NCI-H446 treated with DMSO at 0.1 percent for 48 hours (cell line): Measurements from ENCODE around the gene TMEM175.
"Not testable (repeated sequence)": the region's sequence is repeated elsewhere in the genome, so short reads cannot be mapped to it uniquely, and the experiment has no call there.

Experiments
- DNase-seq: peaks from one replicate; lab custom pipeline; 2025; lab: John Stamatoyannopoulos, UW

TMEM175 gene

DNA sequence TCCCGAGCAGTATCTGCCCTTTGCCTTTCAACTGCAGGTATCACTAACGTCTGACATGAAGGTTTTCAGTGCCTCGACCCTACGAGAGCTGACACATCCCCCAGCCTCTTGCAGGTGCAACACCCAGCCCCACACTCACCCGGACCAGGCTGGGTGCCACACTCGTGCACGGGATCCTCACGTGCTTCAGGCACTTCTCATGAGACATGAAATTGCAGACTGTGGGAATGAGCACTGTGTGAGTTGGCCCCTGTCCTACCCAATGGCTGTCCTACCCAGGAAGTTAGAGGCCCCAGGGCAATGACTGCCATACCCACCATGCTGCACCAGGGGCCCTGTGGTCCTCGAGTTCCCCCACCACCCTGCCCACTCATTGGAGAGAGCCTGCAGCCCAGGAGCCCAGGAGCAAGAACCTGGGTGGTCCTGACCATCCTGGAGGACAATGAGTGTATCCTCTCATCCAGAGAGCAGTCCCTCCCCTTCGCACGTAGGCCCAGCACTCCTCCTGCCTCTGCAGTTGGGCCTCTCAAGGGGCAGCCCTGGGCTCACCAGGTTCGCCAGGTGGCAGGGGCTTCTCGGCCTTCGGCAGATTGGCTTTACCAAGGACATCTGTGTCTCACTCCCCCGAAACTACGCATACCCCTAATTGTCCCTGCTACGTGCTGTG is 38.7 kb downstream of the TMEM175 start:
- DNase-seq = no peak

- DNase-seq = no peak
Measured at GRCh38 chr4:971666-972500, 39.6 kb downstream of the TMEM175 start.

DNA sequence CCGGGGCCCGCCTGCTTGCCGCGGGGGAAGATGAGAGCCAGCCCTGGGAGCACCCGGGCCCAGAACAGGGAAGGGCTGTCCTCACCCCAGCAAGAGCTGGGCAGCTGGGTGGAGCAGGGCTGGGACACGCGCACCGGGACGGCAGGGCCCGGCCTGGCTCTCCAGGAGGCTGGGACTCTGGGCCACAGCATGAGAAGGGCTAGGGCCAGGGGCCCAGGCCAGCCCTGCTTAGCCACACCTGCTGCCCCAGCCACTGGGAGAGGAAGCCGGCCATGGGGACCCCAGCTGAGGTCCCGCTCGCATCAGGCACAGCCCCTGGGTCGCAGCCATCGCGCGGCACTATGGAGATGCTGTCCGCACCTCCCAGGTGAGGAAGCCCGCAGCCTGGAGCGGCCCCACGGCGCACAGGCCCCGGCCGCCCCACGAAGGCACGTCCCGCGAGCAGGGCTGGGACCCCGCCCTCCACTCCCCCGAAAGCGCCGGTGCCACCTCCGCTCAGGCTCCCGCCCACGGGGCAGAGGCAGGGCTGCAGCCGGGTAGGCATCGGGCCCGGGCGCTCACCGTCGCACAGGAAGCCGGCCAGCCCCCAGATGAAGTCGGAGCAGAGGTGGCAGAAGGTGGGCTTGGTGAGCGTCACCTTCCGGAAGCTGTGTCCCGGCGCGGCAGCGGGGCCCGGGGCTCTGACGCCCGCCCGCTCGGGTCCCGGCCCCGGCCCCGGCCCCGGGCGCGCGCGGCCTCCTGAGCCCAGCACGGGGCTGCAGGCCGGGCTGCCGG is 40.6 kb downstream of the TMEM175 start:
- no peak for DNase-seq

DNA sequence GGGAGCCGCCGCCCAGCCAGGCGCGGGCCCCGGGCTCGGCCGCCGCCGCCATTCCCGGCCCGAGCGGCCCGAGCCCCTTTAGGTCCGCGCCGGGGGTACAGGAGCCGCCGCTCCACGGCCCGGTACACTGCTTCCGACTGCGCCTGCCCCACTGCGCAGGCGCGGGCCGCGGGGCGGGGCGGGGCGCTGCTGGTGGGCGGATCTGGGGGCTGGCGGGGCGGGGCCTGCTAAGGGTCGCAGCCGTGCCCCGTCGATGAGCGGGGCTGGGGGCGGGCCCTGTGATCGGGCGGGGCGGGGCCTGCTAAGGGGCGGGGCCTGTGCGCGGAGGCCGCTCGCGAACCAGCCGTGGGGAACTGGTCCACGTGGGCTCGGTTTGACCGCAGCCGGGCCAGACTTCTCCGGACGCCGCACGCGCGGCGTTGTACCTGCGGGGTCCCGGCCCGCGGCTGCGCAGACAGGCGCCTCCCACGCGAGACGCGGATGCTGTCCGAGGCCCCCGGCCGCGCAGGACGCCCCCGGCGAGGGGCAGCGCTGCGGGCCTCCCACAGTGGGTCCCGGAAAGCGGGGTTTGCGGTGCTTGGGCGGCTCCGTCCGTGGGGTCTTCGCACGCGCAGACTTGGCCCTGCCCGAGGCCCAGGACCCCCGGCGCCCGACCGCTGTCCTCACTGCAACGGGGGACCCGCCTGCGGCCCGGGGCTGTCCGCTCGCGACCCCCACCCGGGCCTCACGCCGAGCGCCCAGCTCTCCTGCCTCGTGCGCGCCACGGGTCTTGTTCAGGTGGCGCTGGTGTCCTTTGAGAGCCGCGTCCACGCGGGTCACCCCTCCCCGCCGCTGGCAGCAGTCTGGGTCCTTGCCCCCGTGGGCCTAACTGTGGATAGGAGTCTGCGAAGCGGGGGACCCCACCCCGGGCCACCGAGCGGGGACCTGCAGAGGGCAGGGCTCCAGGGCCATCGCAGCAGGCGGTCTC is 41.5 kb downstream of the TMEM175 start, which contains the start of gene DGKQ:
Gene DGKQ, minus strand, starts transcription at position 139 of the 967 bp plus-strand sequence. Its CDS starts 87 bp downstream, at position 52.
- no peak for DNase-seq

DNA sequence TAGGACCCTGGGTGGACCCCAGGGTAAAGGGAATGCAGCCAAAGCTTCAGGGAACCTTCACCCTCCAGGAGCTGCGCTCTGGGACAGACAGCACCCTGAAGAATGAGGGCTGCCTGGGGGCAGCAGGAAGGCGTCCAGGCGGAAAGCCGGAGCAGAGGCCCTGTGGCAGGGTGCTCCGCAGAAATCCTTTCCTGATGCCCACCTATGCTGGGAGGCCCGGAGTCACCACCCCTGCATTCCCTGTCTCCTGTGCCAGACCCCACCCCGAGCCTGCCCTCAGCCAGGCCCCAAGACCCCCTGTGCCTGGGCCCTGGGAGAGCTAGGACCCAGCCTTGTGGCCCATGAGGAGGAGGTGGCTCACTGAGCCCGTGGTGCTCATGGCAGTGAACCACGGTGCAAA is 42.4 kb downstream of the TMEM175 start:
- DNase-seq = no peak

DNA sequence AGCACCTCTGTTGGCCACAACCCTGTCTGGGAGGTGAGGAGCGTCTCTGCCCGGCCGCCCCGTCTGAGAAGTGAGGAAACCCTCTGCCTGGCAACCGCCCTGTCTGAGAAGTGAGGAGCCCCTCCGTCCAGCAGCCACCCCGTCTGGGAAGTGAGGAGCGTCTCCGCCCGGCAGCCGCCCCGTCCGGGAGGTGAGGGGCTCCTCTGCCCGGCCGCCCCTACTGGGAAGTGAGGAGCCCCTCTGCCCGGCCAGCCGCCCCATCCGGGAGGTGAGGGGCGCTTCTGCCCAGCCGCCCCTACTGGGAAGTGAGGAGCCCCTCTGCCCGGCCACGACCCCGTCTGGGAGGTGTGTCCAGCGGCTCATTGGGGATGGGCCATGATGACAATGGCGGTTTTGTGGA is 43.8 kb downstream of the TMEM175 start:
- not testable (repeated sequence) for DNase-seq

DNA sequence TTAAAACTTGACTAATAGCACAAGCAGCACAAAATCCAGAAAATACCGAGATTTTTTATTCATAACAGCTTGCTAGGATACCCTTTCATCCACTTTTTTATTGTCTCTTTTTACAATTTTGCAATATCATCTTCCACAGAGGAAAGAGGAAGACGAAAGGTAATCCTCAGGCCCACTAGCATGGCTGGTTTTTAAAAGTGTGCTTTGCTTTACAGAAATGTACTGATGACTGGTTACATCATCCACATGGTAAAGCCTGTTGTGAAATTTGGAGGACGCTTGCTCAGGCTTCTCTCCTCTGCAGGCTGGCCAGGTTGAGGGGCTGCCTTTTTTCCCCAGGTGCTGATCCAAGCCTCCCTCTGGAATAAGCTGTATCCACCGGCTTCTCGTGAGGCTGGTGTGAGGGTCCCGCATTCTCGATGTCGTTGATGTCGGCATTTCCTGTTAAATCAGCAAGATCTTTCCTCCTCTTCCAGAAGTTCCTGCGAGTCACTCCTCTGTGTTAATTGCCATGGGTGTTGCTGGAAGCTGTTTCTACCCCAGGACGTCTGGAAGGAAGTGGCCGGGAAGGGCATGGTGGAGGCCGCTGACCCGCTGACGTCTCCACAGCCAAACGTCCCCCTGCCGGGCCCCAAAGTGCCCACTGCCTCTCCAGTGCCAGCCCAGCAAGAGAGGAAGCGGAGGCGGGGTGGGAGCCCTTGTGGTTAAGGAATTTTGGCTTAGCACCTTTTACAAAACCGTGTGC is 46.9 kb downstream of the TMEM175 start:
- no peak for DNase-seq

- DNase-seq = no peak
Measured at GRCh38 chr4:982291-982690, 50.0 kb downstream of the TMEM175 start.

GRCh38 chr4:982814-983213 is 50.6 kb downstream of the TMEM175 start:
- DNase-seq = no peak

GRCh38 chr4:984336-985054 is 52.2 kb downstream of the TMEM175 start:
- DNase-seq = no peak

- DNase-seq = no peak
Measured at GRCh38 chr4:985123-985830, 53.0 kb downstream of the TMEM175 start.

GRCh38 chr4:986428-986878 is 54.2 kb downstream of the TMEM175 start:
- no peak for DNase-seq

DNA sequence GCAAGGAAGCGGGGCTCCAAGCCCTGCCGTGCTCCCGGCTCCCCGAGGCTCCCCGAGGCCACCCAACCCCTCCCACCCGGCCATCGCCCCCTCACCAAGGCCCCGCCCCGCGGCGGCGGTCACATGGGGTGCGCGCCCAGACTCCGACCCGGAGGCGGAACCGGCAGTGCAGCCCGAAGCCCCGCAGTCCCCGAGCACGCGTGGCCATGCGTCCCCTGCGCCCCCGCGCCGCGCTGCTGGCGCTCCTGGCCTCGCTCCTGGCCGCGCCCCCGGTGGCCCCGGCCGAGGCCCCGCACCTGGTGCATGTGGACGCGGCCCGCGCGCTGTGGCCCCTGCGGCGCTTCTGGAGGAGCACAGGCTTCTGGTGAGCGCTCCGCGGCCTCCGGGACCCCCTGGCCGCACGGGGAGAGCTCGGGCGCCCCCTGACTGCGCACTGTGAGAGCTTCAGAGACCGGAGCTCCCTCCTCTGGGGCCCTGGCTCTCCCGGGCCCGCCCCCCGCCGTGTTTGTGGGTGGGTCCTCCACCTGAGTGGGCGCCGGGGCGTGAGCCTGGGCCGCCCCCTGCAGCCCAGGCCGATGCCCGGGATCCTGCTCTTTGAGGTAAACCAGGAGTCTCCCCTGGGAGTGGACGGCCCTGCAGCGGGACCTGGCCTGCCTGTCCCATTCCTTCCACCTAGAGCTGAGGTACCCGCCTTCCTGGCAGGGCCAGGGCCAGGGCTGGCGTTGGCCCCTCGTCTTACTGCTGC is 54.8 kb downstream of the TMEM175 start, which contains the start of gene IDUA:
Gene IDUA, plus strand, starts transcription at position 166 of the 745 bp plus-strand sequence. Its CDS starts 41 bp downstream, at position 207.
- DNase-seq = no peak

DNA sequence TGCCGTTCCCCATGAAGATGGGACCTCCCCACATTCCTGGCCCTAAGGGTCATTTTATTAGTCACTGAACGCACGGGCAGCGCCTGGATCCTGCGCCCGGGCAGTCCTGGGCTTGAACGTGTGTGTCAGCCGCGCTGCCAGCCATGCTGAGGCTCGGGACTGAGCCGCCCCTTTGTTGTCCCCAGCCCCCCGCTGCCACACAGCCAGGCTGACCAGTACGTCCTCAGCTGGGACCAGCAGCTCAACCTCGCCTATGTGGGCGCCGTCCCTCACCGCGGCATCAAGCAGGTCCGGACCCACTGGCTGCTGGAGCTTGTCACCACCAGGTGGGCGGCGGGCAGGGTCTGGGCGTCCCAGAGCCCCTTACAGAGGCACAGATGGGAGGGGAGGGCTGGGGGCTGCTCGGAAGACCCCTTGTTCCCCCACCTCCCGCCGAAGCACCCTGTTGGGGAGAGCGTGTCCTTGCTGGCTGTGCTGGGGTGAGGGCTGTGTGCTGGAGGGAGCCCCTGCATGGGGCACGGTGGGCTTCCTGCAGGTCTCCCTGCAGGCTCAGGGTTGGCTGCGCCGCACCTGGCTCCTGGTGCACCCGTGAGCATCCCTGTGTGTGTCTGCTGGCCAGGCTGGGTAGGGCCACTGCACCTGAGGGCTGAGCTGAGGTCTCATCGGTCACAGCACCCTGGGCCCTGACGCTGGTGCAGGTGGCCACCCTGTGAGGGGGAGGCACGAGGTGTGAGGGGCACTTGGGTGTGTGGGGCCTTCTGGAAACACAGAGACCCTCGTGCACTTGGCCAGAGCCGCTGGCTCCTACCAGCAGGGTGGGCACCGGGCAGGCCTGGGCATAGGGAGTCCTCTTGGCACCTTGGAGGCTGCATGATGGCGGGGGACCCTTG is 55.6 kb downstream of the TMEM175 start:
- no peak for DNase-seq

- no peak for DNase-seq
Measured at GRCh38 chr4:988726-989721, 56.8 kb downstream of the TMEM175 start.
